ENCODE results near the gene SAMD13. TPM values are rescaled to one million over a fixed set of nuclear protein-coding genes. Genes with fewer than 3 reads are reported as not detected.

SAMD13 gene
- total RNA-seq, 2 donors from 2014 or later, result 0.50 to 1.1 TPM

- ATAC-seq, result no peak
- intact Hi-C loops (cut with DNase I), result no loop called here
- no peak for DNase-seq
Measured at GRCh38 chr1:84390226-84390625, 88.7 kb downstream of the SAMD13 start.

GRCh38 chr1:84398175-84399155 is 97.0 kb downstream of the SAMD13 start, which contains the start of gene DNASE2B:
Gene DNASE2B, plus strand, starts transcription at chr1:84398484. Its CDS starts 81 bp downstream, at chr1:84398565.
- ATAC-seq, result no peak
- DNase-seq, result no peak
- intact Hi-C loops (cut with DNase I), result no loop called here

Other genes with a start within 250 kb of the SAMD13 start
- 10 to 100 TPM; 44.4 to 44.5 TPM for gene PRKACB, start 157.4 kb upstream of the SAMD13 start, total RNA-seq
- gene DNASE2B, start 96.8 kb downstream of the SAMD13 start, total RNA-seq, result not detected
- gene RPF1, start 177.6 kb downstream of the SAMD13 start, total RNA-seq, result 10 to 100 TPM; 28.5 to 32.1 TPM
- 1 to 10 TPM in 1 of 2 donors, under 1 TPM in 1; 0.77 to 2.2 TPM for gene SPATA1, start 204.7 kb downstream of the SAMD13 start, total RNA-seq
- 100 to 1,000 TPM; 141 to 155 TPM for gene GNG5, start 204.9 kb downstream of the SAMD13 start, total RNA-seq